B cell (primary cell): ENCODE data around the gene DSG3.

Experiments used
- EZH2 ChIP-seq: IDR thresholded peaks from 2 replicates; pipeline ENCODE4 v1.6.1; 2012; ENCODE audit warnings: borderline replicate concordance, low read depth, mild to moderate bottlenecking, moderate library complexity, low read length; ENCODE audit not compliant: insufficient read depth, poor library complexity, severe bottlenecking
- TF ChIP-seq, protein P1 (sequence below): fragments of 200-600 bp; IDR thresholded peaks from one replicate; pipeline ENCODE4 v1.8.0; 2022; ENCODE audit warnings: antibody characterized with exemption, mild to moderate bottlenecking

DNA sequence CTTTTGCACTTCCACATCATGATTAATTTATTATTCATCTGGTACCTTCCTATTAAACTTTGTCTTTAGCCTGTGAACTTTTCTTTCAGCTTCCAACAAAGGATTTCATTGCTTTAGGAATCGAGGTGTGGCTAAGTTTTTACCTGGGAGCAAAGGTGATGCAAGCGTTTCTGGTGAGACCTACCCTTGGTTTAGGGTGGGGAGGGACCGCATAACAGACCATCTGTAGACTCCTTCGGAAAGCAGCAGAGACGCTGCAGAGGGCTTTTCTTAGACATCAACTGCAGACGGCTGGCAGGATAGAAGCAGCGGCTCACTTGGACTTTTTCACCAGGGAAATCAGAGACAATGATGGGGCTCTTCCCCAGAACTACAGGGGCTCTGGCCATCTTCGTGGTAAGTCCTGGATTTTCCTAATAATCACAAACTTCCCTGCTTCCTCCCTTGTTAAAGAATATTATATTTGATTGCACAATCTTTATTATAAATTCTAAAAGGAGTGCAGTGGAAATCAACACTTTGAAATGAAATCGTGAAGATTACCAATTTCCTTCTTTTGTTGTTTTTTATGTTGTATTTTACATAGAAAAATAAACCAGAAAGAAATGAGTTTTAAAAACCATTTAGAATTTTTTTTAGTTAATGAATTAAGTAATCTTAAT is at the start of gene DSG3:
- TF ChIP-seq, protein P1, sequence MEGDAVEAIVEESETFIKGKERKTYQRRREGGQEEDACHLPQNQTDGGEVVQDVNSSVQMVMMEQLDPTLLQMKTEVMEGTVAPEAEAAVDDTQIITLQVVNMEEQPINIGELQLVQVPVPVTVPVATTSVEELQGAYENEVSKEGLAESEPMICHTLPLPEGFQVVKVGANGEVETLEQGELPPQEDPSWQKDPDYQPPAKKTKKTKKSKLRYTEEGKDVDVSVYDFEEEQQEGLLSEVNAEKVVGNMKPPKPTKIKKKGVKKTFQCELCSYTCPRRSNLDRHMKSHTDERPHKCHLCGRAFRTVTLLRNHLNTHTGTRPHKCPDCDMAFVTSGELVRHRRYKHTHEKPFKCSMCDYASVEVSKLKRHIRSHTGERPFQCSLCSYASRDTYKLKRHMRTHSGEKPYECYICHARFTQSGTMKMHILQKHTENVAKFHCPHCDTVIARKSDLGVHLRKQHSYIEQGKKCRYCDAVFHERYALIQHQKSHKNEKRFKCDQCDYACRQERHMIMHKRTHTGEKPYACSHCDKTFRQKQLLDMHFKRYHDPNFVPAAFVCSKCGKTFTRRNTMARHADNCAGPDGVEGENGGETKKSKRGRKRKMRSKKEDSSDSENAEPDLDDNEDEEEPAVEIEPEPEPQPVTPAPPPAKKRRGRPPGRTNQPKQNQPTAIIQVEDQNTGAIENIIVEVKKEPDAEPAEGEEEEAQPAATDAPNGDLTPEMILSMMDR, result no peak
- TF ChIP-seq EZH2, result no peak
